Naive thymus-derived CD4-positive, alpha-beta T cell (primary cell): ENCODE data around the gene OCA2. TPM values are rescaled to one million over a fixed set of nuclear protein-coding genes. Genes with fewer than 3 reads are reported as not detected.

ENCODE experiments used
- ATAC-seq: fragments of 150-1000 bp; cut with Tn5 transposase; 2 replicates; pipeline ENCODE4 v1.10.0; 2021; ENCODE audit warnings: mild to moderate bottlenecking, moderate library complexity
- CTCF ChIA-PET: fragments of 350-600 bp; sonication (Branson Sonifier 250); formaldehyde crosslinking; loops from one replicate; lab custom pipeline; 2021; ENCODE audit warnings: antibody characterized with exemption; lab: Charles Lee
- POLR2A ChIA-PET: fragments of 350-600 bp; sonication (Branson Sonifier 250); formaldehyde crosslinking; loops from one replicate; lab custom pipeline; 2021; ENCODE audit warnings: antibody characterized with exemption, inconsistent platforms; lab: Charles Lee
- DNase-seq, 9 donors: peaks; one replicate each; pipeline versions ENCODE4 v3.0.0 to v3.0.0-alpha.2; 2020 to 2022; ENCODE audit warnings: mixed read lengths in 1 of 9
- H3K27ac ChIP-seq: one replicate; pipeline ENCODE4 v1.7.0; 2013; ENCODE audit warnings: mild to moderate bottlenecking, low read depth, low read length, moderate library complexity
- H3K27me3 ChIP-seq, 2 donors: one replicate each; pipeline ENCODE4 v1.7.0; 2013; ENCODE audit warnings: low read length in 2 of 2, mild to moderate bottlenecking in 2 of 2, moderate library complexity in 2 of 2; ENCODE audit not compliant: control insufficient read depth in 2 of 2, insufficient read depth in 2 of 2
- H3K36me3 ChIP-seq, 3 experiments: 1 replicate in 2 of 3; 2 replicates in 1 of 3; pipeline ENCODE4 v1.7.0; 2013; ENCODE audit warnings: low read length in 3 of 3, mild to moderate bottlenecking in 3 of 3, moderate library complexity in 1 of 3; ENCODE audit not compliant: insufficient read depth in 3 of 3, control insufficient read depth in 2 of 3
- H3K4me1 ChIP-seq, 2 donors: one replicate each; pipeline ENCODE4 v1.7.0; 2013; ENCODE audit warnings: low read length in 2 of 2, mild to moderate bottlenecking in 2 of 2, moderate library complexity in 1 of 2; ENCODE audit not compliant: control insufficient read depth in 2 of 2, insufficient read depth in 2 of 2
- H3K4me3 ChIP-seq: 2 replicates; pipeline ENCODE4 v1.7.0; 2013; ENCODE audit warnings: mild to moderate bottlenecking, low read length
- H3K9me3 ChIP-seq, 3 experiments: 1 replicate in 2 of 3; 2 replicates in 1 of 3; pipeline ENCODE4 v1.7.0; 2013; ENCODE audit warnings: low read length in 3 of 3; ENCODE audit not compliant: control insufficient read depth in 2 of 3
- H3K27ac Mint-ChIP-seq, 9 donors: one replicate each; pipeline ENCODE4 v1.8.0; 2020 to 2022; ENCODE audit warnings: mixed read lengths in 9 of 9, mild to moderate bottlenecking in 8 of 9, moderate library complexity in 5 of 9, inconsistent platforms in 2 of 9
- H3K27me3 Mint-ChIP-seq, 5 donors: one replicate each; pipeline ENCODE4 v1.8.0; 2021 to 2022; ENCODE audit warnings: mixed read lengths in 5 of 5, mild to moderate bottlenecking in 1 of 5
- H3K36me3 Mint-ChIP-seq, 5 donors: one replicate each; pipeline ENCODE4 v1.8.0; 2020 to 2022; ENCODE audit warnings: mixed read lengths in 5 of 5, mild to moderate bottlenecking in 3 of 5, inconsistent platforms in 1 of 5
- H3K4me1 Mint-ChIP-seq, 7 donors: one replicate each; pipeline ENCODE4 v1.8.0; 2020 to 2022; ENCODE audit warnings: mixed read lengths in 7 of 7, mild to moderate bottlenecking in 3 of 7, inconsistent platforms in 1 of 7
- H3K4me3 Mint-ChIP-seq, 10 donors: one replicate each; pipeline ENCODE4 v1.8.0; 2020 to 2022; ENCODE audit warnings: mild to moderate bottlenecking in 10 of 10, mixed read lengths in 10 of 10, moderate library complexity in 6 of 10, inconsistent platforms in 2 of 10
- H3K9me3 Mint-ChIP-seq, 11 donors: one replicate each; pipeline ENCODE4 v1.8.0; 2020 to 2022; ENCODE audit warnings: mixed read lengths in 11 of 11, mild to moderate bottlenecking in 4 of 11, inconsistent platforms in 1 of 11, moderate library complexity in 1 of 11
- intact Hi-C, 2 donors: fragments of 100-400 bp; cut with micrococcal nuclease; formaldehyde crosslinking; loops; one replicate each; pipeline ENCODE4 v1.15.1; 2023
- polyA plus RNA-seq, 2 donors: library from polyadenylated mRNA; unstranded; fragments of 300-500 nt; fragmentation: Illumina TruSeq; gene quantifications; one replicate each; pipeline ENCODE4 v1.2.3, GENCODE V29; 2021
- total RNA-seq, 6 experiments: library from RNA in 5 of 6; stranded (reverse) in 5 of 6; gene quantifications; 1 replicate in 5 of 6; 2 replicates in 1 of 6; pipeline ENCODE4 v1.2.3 and lab custom pipeline; 2021 to 2026

OCA2 gene
- total and polyA plus RNA-seq, 7 experiments from 2014 or later: not detected

DNA sequence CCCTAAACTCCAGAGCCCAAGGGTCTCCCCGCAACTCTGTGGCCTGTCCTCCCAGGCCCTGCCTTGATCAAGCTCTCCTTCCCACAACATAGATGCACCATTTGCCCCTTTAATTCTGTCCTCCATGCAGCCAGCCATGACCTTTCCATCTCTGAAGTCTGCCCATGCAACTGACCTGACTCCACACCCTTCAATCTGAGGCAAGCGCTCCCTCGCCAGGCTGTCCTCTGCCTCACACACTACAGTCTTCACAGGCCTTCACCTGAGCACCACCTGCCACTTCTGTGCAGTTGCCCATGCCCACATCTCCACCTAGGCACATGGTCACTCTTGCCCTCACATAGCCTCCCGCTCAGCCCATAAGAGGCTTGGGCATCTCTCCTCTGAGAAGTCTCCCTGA, 244.0 kb downstream of the OCA2 start:
- Histone ChIP-seq H3K4me1 (no peaks in the 10 kb centered on the region), H3K27ac (no peak overlapping the region), H3K36me3 (no peaks in the 10 kb centered on the region), H3K27me3 (no peaks in the 10 kb centered on the region), H3K9me3 (no peaks in the 10 kb centered on the region), H3K4me3 (no peak overlapping the region)
- Mint-ChIP-seq H3K36me3 (peaks cover 0 to 4% (median 3%) of the 10 kb centered on the region in 5 donors), H3K9me3 (peaks cover 5 to 23% (median 13%) of the 10 kb centered on the region in 11 donors), H3K27ac (no peak overlapping the region), H3K4me1 (no peaks in the 10 kb centered on the region), H3K4me3 (no peak overlapping the region), H3K27me3 (no peaks in the 10 kb centered on the region)
- POLR2A ChIA-PET: no interaction called here
- ATAC-seq (no peak), DNase-seq (no peak)
- intact Hi-C loops: no loop called here
- CTCF ChIA-PET: no interaction called here

DNA sequence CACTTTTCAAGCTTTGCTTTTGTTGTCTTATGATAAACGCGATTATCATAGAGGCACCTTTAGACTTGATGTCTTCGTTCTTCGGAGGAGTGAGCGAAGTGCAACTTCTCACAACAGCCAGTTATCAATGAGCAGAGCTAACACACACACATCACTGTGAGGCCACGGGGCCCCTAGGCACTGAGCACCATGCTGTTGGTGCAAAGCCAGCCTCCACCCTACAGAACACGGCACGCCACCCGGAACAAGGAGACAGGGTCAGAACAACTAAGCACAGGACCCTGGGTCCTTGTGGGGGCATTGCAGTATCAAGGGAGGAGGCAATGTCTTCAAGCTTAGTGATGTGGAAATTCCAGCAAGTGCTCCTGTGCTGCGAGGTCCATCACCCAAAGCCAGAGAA, 244.5 kb downstream of the OCA2 start:
- Histone ChIP-seq H3K9me3 (no peaks in the 10 kb centered on the region), H3K27me3 (no peaks in the 10 kb centered on the region), H3K27ac (no peak overlapping the region), H3K4me3 (no peak overlapping the region), H3K4me1 (no peaks in the 10 kb centered on the region), H3K36me3 (no peaks in the 10 kb centered on the region)
- Mint-ChIP-seq H3K27me3 (no peaks in the 10 kb centered on the region), H3K36me3 (peaks cover 0 to 4% (median 3%) of the 10 kb centered on the region in 5 donors), H3K4me3 (no peak overlapping the region), H3K4me1 (no peaks in the 10 kb centered on the region), H3K27ac (no peak overlapping the region), H3K9me3 (peaks cover 5 to 24% (median 13%) of the 10 kb centered on the region in 11 donors)
- POLR2A ChIA-PET: no interaction called here
- no peak for DNase-seq
- CTCF ChIA-PET: no interaction called here
- ATAC-seq: no peak
- intact Hi-C loops: no loop called here

DNA sequence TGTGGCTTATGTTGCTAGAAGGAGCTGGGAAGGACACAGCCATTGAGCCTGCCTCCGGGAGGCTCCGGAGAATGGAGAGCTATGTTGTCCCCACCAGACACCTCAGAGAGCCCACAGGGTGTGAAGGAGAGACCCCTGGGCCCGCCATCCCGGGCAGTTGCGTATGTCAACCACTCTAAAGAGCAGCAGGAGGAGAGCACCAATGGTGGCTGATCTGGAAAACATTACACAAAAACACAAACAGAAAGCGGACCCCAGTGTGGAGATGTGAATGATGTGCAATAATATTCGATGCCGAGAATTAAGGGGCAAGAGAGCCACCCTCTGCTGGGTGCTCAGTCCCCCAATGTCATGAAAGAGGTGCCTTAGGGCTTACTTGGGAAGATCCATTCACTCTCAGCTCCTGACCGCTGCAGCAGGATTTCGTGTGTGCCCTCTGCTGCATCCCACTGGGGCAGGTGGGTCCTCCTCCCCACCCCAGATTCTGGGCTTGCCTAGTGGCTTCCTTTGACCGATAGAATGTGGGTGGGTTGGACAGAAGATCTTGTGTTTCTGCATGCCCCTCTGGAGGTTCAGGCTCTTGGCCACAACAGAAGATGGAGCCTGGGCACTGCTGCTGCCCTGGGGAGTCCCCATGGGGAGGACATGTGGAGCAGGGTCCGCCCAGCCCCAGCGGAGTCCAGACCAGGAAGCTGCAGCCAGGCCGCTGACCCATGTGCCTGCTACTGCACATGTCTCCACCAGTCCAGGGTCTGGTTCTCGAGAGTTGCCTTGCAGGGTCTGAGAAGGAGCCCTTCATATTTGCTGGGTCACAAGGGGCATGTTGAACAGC, 245.3 kb downstream of the OCA2 start:
- H3K27ac Mint-ChIP-seq: no peak overlapping the region

DNA sequence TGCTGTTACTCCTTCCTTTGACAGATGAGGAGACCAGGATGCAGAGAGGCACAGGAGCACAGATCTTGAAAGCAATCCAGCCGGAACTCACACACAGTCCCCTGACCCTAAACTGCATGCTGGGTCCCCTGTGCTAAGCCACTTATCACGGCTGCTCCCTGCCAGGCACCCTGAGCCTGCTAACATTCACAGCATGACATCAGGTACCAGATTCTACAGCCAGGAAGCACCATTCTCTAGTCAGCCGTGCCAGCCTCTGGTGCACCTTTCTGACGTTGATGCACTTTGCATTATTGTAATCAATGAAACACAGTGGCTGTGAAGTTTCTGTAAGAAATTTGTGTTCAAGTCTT, 247.3 kb downstream of the OCA2 start:
- Mint-ChIP-seq H3K4me1 (no peaks in the 10 kb centered on the region), H3K27me3 (no peaks in the 10 kb centered on the region), H3K9me3 (peaks cover 1 to 18% (median 11%) of the 10 kb centered on the region in 11 donors), H3K4me3 (no peak overlapping the region), H3K36me3 (peaks cover 0 to 4% (median 0%) of the 10 kb centered on the region in 5 donors), H3K27ac (no peak overlapping the region)
- H3K4me3 ChIP-seq: no peak overlapping the region
- H3K27me3 ChIP-seq: no peaks in the 10 kb centered on the region
- H3K4me1 ChIP-seq: no peaks in the 10 kb centered on the region
- no peak for ATAC-seq
- peaks cover 0 to 5% (median 0%) of the 10 kb centered on the region in 3 experiments for H3K9me3 ChIP-seq
- ChIA-PET CTCF (no interaction called here), POLR2A (no interaction called here)
- no peak overlapping the region for H3K27ac ChIP-seq
- no peaks in the 10 kb centered on the region for H3K36me3 ChIP-seq
- intact Hi-C loops: no loop called here
- no peak for DNase-seq

More for the DNA sequence above, 245.3 kb downstream of the OCA2 start:
- ChIA-PET CTCF (no interaction called here), POLR2A (no interaction called here)
- H3K4me1 Mint-ChIP-seq: no peaks in the 10 kb centered on the region
- peaks cover 0 to 4% (median 3%) of the 10 kb centered on the region in 5 donors for H3K36me3 Mint-ChIP-seq
- no peaks in the 10 kb centered on the region for H3K27me3 Mint-ChIP-seq
- Histone ChIP-seq H3K4me1 (no peaks in the 10 kb centered on the region), H3K27ac (no peak overlapping the region), H3K27me3 (no peaks in the 10 kb centered on the region), H3K9me3 (no peaks in the 10 kb centered on the region), H3K36me3 (no peaks in the 10 kb centered on the region), H3K4me3 (no peak overlapping the region)
- peaks cover 5 to 28% (median 15%) of the 10 kb centered on the region in 11 donors for H3K9me3 Mint-ChIP-seq
- DNase-seq (no peak), ATAC-seq (no peak)
- intact Hi-C loops: no loop called here
- no peak overlapping the region for H3K4me3 Mint-ChIP-seq

DNA sequence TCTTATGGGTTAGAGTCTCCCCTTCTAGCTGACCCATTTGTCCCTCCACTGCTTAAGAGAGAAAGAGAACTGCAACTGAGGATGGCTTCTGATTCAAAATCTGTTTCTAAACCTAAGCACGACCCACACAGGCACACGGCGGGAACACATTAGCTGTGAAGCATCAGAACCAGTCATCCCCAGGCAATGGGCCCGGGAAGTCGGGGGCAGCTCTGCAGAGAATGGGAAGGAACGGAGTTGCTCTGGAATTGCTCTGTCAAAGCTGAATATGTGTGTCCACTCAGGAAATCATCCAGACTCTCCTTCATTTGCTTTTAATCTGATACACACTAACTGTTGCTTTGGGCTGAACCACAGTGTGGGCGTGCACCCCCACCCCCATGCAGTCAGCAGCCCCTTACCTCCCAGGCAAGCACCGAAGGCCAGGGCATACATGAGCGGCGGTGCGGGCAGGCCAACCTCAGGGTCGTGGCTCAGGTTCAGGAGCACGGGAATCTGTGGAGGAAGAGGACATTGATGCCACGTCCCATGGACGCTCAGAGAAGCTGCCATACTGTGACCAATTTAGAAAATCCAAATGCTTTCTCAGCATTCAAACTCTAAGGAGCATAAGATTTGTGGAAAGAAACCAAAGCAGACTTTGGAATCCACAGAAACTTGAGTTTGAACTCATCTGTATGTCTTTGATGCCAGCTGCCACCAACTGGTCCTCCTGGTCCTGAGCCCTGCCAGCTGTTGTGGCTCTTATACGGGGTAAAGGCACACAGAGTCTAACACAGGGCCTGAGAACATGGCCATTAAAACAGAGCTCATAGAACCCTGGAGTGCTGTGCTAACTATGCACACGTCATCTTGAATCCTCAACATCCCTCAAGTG, 247.9 kb downstream of the OCA2 start:
- H3K4me1 Mint-ChIP-seq: no peaks in the 10 kb centered on the region
- H3K36me3 Mint-ChIP-seq: peaks cover 0 to 4% (median 1%) of the 10 kb centered on the region in 5 donors
- H3K9me3 Mint-ChIP-seq: peaks cover 0 to 18% (median 9%) of the 10 kb centered on the region in 11 donors
- ATAC-seq (no peak), DNase-seq (no peak)
- H3K27ac Mint-ChIP-seq: no peak overlapping the region
- H3K27me3 Mint-ChIP-seq: peaks cover 0 to 3% (median 0%) of the 10 kb centered on the region in 5 donors
- no peak overlapping the region for H3K4me3 Mint-ChIP-seq
- Histone ChIP-seq H3K4me1 (no peaks in the 10 kb centered on the region), H3K36me3 (no peaks in the 10 kb centered on the region), H3K9me3 (peaks cover 0 to 5% (median 0%) of the 10 kb centered on the region in 3 experiments), H3K27me3 (no peaks in the 10 kb centered on the region), H3K27ac (no peak overlapping the region), H3K4me3 (no peak overlapping the region)
- CTCF ChIA-PET: no interaction called here
- intact Hi-C loops: no loop called here
- POLR2A ChIA-PET: no interaction called here

DNA sequence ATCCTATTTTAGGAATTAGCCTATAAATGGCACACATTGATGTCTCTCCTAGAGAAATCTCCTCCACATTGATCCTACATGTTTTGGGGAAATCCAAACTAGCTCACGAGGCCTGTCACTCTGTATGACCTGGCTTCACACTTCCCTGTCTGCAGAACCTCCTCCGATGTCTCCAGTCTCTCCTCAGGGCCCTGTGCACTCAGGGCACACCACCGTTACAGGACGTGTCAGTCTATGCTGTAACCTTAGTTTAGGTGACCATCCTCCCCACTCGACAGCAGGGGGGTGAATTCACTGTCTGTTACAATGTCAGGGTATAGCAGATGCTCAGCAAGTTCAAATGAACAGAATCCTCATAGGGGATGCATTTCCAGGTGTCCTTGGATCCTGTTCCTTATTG, 249.1 kb downstream of the OCA2 start:
- ATAC-seq (no peak), DNase-seq (no peak)
- H3K4me3 Mint-ChIP-seq: no peak overlapping the region
- Histone ChIP-seq H3K4me1 (no peaks in the 10 kb centered on the region), H3K27me3 (no peaks in the 10 kb centered on the region), H3K27ac (no peak overlapping the region), H3K4me3 (no peak overlapping the region), H3K9me3 (peaks cover 0 to 5% (median 0%) of the 10 kb centered on the region in 3 experiments), H3K36me3 (no peaks in the 10 kb centered on the region)
- no peaks in the 10 kb centered on the region for H3K4me1 Mint-ChIP-seq
- ChIA-PET POLR2A (no interaction called here), CTCF (interaction anchor here (0.6 kb wide), 1 partner anchor 24 kb away, joined by 3 read pairs; no protein-coding TSS in a partner anchor)
- no peak overlapping the region for H3K27ac Mint-ChIP-seq
- intact Hi-C loops: no loop called here
- H3K36me3 Mint-ChIP-seq: peaks cover 0 to 3% (median under 1%) of the 10 kb centered on the region in 5 donors
- peaks cover 0 to 14% (median 4%) of the 10 kb centered on the region in 11 donors for H3K9me3 Mint-ChIP-seq
- peaks cover 0 to 11% (median 0%) of the 10 kb centered on the region in 5 donors for H3K27me3 Mint-ChIP-seq
